ENCODE measurements around the gene ADAMTS15. TPM values are rescaled to one million over a fixed set of nuclear protein-coding genes. Genes with fewer than 3 reads are reported as not detected.

ADAMTS15 gene
- total and polyA plus RNA-seq, 2 donors (not counting 1 experiment from before 2014, with no cell fraction given) = 18.2 to 24.9 TPM

DNA sequence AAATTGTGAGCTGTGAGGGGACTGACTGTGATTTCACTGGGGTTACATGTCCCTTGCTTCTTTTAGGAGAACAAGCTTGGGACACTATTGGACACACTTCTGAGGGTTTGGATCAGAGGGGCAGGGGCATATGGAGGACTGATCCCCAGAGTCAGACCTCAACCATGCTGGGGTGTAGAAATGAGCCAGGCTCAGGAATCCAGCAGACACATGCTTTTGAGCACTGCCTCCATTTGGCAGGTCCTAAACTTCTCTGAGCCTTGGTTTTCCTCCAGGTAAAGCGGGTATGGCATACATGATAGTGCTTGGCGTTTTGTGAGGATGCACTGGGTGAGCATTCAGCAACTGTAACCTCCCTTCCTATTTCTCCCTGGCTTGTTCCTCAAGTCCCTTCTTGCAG, 74.7 kb downstream of the ADAMTS15 start:
- Histone ChIP-seq H3K79me2 (ENCODE audit: control insufficient read depth, insufficient read depth, low read length) (no peaks in the 10 kb centered on the region), H3K9ac (ENCODE audit: insufficient read depth, low read length) (no peak overlapping the region), H3K27ac (ENCODE audit: insufficient read depth, low read length) (peak overlapping the region; percentile 84), H3K4me1 (ENCODE audit: control insufficient read depth, extremely low read depth, insufficient read depth, low read length) (peaks cover 25% of the 10 kb centered on the region), H4K20me1 (ENCODE audit: control insufficient read depth, extremely low read depth, insufficient read depth, low read length) (no peaks in the 10 kb centered on the region), H3K36me3 (ENCODE audit: control insufficient read depth, insufficient read depth, low read length) (no peaks in the 10 kb centered on the region), H3K4me2 (ENCODE audit: extremely low read depth, insufficient read depth, low read length) (peak overlapping the region; percentile 48), H3K9me3 (ENCODE audit: control insufficient read depth, insufficient read depth, low read depth, low read length) (no peaks in the 10 kb centered on the region), H2AFZ (ENCODE audit: low read length) (no peak overlapping the region), H3K27me3 (ENCODE audit: control insufficient read depth, insufficient read depth, low read length) (no peaks in the 10 kb centered on the region), H3K4me3 (replicated peaks in 1 of 4; ENCODE audit: control extremely low read depth in 1 of 4, insufficient read depth in 1 of 4, low read depth in 3 of 4, low read length in 4 of 4) (no peak overlapping the region)
- DNase-seq (ENCODE audit: low read depth in 2 of 2) = peak in 1 of 2 donors; percentile 24
- TF ChIP-seq, protein P1, sequence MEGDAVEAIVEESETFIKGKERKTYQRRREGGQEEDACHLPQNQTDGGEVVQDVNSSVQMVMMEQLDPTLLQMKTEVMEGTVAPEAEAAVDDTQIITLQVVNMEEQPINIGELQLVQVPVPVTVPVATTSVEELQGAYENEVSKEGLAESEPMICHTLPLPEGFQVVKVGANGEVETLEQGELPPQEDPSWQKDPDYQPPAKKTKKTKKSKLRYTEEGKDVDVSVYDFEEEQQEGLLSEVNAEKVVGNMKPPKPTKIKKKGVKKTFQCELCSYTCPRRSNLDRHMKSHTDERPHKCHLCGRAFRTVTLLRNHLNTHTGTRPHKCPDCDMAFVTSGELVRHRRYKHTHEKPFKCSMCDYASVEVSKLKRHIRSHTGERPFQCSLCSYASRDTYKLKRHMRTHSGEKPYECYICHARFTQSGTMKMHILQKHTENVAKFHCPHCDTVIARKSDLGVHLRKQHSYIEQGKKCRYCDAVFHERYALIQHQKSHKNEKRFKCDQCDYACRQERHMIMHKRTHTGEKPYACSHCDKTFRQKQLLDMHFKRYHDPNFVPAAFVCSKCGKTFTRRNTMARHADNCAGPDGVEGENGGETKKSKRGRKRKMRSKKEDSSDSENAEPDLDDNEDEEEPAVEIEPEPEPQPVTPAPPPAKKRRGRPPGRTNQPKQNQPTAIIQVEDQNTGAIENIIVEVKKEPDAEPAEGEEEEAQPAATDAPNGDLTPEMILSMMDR (conservative IDR thresholded peaks at IDR 0.05 in 1 of 2, IDR thresholded peaks at IDR 0.05 in 1 of 2; ENCODE audit: low read depth in 1 of 2, low read length in 2 of 2) = no peak
- no peak for TF ChIP-seq EZH2 (IDR thresholded peaks at IDR 0.05; ENCODE audit: low read length, missing control alignments)

DNA sequence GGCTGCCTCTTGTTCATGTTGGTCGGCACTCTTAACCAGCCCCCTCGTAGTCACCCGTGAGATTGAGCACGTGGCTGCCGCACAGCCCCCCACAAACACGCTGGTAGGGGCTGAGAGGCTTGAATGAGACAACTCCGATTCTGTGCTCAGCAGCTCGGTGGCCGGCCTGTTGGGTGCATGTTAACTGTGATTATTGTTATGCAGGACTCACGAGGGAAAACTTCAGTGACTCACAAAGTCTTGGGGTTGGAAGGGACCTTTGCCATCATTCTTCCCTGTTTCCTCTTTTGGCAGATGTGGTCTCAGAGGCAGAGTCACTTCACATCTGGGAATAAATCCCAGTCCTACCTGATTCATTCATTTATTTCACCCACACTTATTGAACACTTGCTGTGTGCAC, 75.2 kb downstream of the ADAMTS15 start:
- H3K9me3 ChIP-seq (ENCODE audit: control insufficient read depth, insufficient read depth, low read depth, low read length) = no peaks in the 10 kb centered on the region
- H3K9ac ChIP-seq (ENCODE audit: insufficient read depth, low read length) = no peak overlapping the region
- H3K36me3 ChIP-seq (ENCODE audit: control insufficient read depth, insufficient read depth, low read length) = no peaks in the 10 kb centered on the region
- H4K20me1 ChIP-seq (ENCODE audit: control insufficient read depth, extremely low read depth, insufficient read depth, low read length) = no peaks in the 10 kb centered on the region
- peak overlapping the region; percentile 48 for H3K4me2 ChIP-seq (ENCODE audit: extremely low read depth, insufficient read depth, low read length)
- H3K4me3 ChIP-seq (replicated peaks in 1 of 4; ENCODE audit: control extremely low read depth in 1 of 4, insufficient read depth in 1 of 4, low read depth in 3 of 4, low read length in 4 of 4) = no peak overlapping the region
- H2AFZ ChIP-seq (ENCODE audit: low read length) = no peak overlapping the region
- no peaks in the 10 kb centered on the region for H3K27me3 ChIP-seq (ENCODE audit: control insufficient read depth, insufficient read depth, low read length)
- peak overlapping the region; percentile 84 for H3K27ac ChIP-seq (ENCODE audit: insufficient read depth, low read length)
- H3K4me1 ChIP-seq (ENCODE audit: control insufficient read depth, extremely low read depth, insufficient read depth, low read length) = peaks cover 25% of the 10 kb centered on the region
- TF ChIP-seq, protein P1 (conservative IDR thresholded peaks at IDR 0.05 in 1 of 2, IDR thresholded peaks at IDR 0.05 in 1 of 2; ENCODE audit: low read depth in 1 of 2, low read length in 2 of 2) = no peak
- TF ChIP-seq EZH2 (IDR thresholded peaks at IDR 0.05; ENCODE audit: low read length, missing control alignments) = no peak
- H3K79me2 ChIP-seq (ENCODE audit: control insufficient read depth, insufficient read depth, low read length) = no peaks in the 10 kb centered on the region
- peak; percentile 87 to 96 for DNase-seq (ENCODE audit: low read depth in 2 of 2)

DNA sequence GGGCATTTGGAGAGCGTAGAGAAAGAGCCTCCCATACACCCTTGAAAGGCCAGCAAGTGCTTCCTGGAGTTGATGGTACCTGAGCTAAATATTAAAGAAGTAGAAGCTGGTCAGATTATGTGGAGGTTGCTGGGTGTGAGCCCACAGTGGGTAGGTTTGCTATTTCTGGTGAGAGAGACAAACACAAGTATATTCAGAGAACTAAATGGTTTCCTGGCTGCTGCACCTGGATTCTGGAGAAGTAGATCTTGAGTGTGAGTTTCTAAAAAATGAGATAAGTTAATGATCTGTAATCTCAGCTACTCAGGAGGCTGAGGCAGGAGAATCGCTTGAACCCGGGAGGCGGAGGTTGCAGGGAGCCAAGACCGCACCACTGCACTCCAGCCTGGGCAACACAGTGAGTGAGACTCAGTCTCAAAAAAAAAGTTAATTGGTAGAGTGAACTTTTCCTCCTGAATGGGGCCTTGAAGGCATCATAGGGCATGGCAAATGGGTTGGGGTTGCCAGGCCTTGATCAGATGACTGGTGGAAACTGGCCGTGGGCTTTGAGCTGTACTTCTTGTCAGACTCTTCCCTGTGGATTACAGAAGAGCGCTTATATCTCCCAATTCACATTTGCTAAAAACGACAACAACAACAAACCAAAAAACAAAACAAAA, 75.8 kb downstream of the ADAMTS15 start:
- Histone ChIP-seq H3K27me3 (ENCODE audit: control insufficient read depth, insufficient read depth, low read length) (no peaks in the 10 kb centered on the region), H3K4me1 (ENCODE audit: control insufficient read depth, extremely low read depth, insufficient read depth, low read length) (peaks cover 25% of the 10 kb centered on the region), H3K36me3 (ENCODE audit: control insufficient read depth, insufficient read depth, low read length) (no peaks in the 10 kb centered on the region), H3K27ac (ENCODE audit: insufficient read depth, low read length) (no peak overlapping the region), H3K79me2 (ENCODE audit: control insufficient read depth, insufficient read depth, low read length) (no peaks in the 10 kb centered on the region), H4K20me1 (ENCODE audit: control insufficient read depth, extremely low read depth, insufficient read depth, low read length) (no peaks in the 10 kb centered on the region), H2AFZ (ENCODE audit: low read length) (no peak overlapping the region), H3K9ac (ENCODE audit: insufficient read depth, low read length) (no peak overlapping the region), H3K4me2 (ENCODE audit: extremely low read depth, insufficient read depth, low read length) (peak overlapping the region; percentile 19), H3K9me3 (ENCODE audit: control insufficient read depth, insufficient read depth, low read depth, low read length) (no peaks in the 10 kb centered on the region), H3K4me3 (replicated peaks in 1 of 4; ENCODE audit: control extremely low read depth in 1 of 4, insufficient read depth in 1 of 4, low read depth in 3 of 4, low read length in 4 of 4) (no peak overlapping the region)
- no peak for TF ChIP-seq EZH2 (IDR thresholded peaks at IDR 0.05; ENCODE audit: low read length, missing control alignments)
- TF ChIP-seq, protein P1 (conservative IDR thresholded peaks at IDR 0.05 in 1 of 2, IDR thresholded peaks at IDR 0.05 in 1 of 2; ENCODE audit: low read depth in 1 of 2, low read length in 2 of 2) = no peak
- no peak for DNase-seq (ENCODE audit: low read depth in 2 of 2)
